Right atrium auricular region (tissue), 2 donors: ENCODE measurements around the gene DDAH1. TPM values are rescaled to one million over a fixed set of nuclear protein-coding genes. Genes with fewer than 3 reads are reported as not detected.
A peak's percentile ranks its signal among the peaks of the same experiment; 100 is the strongest.

Experiments used
- DNase-seq: peaks from one replicate; pipeline ENCODE4 v3.0.0-alpha.2; 2019; ENCODE audit warnings: low spot score
- H3K27ac ChIP-seq, 2 donors: fragments of 200-600 bp; sonication (generic); 1 replicate in 1 of 2; 2 replicates in 1 of 2; pipeline ENCODE4 v1.5.1; 2016 to 2019
- H3K27me3 ChIP-seq, 2 donors: fragments of 200-600 bp; sonication (generic); one replicate each; pipeline versions ENCODE4 v1.5.1 to v1.6.0; 2017 to 2019
- H3K36me3 ChIP-seq: fragments of 200-600 bp; sonication (generic); one replicate; pipeline ENCODE4 v1.5.1; 2016
- H3K4me1 ChIP-seq, 2 donors: fragments of 200-600 bp; sonication (generic); one replicate each; pipeline versions ENCODE4 v1.5.1 to v1.6.0; 2017 to 2019
- H3K4me3 ChIP-seq, 2 donors: fragments of 200-600 bp; sonication (generic); 1 replicate in 1 of 2; 2 replicates in 1 of 2; pipeline ENCODE4 v1.5.1; 2017 to 2019; ENCODE audit warnings: mild to moderate bottlenecking in 1 of 2, moderate library complexity in 1 of 2
- H3K9me3 ChIP-seq, 2 donors: fragments of 200-600 bp; sonication (generic); one replicate each; pipeline ENCODE4 v1.5.1; 2019
- total RNA-seq, 2 donors: library from RNA; depleted of rRNA; stranded (reverse); fragments of >200 nt; gene quantifications; one replicate each; pipeline ENCODE4 v1.1.0, GENCODE V29; 2016
- TF ChIP-seq, protein P1 (sequence below), 2 donors: fragments of 200-600 bp; sonication (generic); IDR thresholded peaks; one replicate each; pipeline ENCODE4 v1.5.1; 2019; ENCODE audit warnings: antibody characterized with exemption in 2 of 2

Gene DDAH1
- total RNA-seq, 2 donors from 2014 or later: 10.8 to 18.3 TPM

GRCh38 chr1:85407746-85408377, 57.1 kb downstream of the DDAH1 start:
- peaks cover 0 to 26% of the 10 kb centered on the region in 2 donors for H3K4me1 ChIP-seq
- no peak overlapping the region for H3K4me3 ChIP-seq
- H3K27ac ChIP-seq: peak overlapping the region; percentile 32 to 49
- H3K27me3 ChIP-seq: no peaks in the 10 kb centered on the region
- H3K9me3 ChIP-seq: no peaks in the 10 kb centered on the region
- no peak for DNase-seq
- TF ChIP-seq, protein P1, sequence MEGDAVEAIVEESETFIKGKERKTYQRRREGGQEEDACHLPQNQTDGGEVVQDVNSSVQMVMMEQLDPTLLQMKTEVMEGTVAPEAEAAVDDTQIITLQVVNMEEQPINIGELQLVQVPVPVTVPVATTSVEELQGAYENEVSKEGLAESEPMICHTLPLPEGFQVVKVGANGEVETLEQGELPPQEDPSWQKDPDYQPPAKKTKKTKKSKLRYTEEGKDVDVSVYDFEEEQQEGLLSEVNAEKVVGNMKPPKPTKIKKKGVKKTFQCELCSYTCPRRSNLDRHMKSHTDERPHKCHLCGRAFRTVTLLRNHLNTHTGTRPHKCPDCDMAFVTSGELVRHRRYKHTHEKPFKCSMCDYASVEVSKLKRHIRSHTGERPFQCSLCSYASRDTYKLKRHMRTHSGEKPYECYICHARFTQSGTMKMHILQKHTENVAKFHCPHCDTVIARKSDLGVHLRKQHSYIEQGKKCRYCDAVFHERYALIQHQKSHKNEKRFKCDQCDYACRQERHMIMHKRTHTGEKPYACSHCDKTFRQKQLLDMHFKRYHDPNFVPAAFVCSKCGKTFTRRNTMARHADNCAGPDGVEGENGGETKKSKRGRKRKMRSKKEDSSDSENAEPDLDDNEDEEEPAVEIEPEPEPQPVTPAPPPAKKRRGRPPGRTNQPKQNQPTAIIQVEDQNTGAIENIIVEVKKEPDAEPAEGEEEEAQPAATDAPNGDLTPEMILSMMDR (IDR thresholded peaks at IDR 0.05): no peak
- H3K36me3 ChIP-seq: no peaks in the 10 kb centered on the region

- H3K4me3 ChIP-seq: no peak overlapping the region
- no peak for DNase-seq
- peaks cover 0 to 26% of the 10 kb centered on the region in 2 donors for H3K4me1 ChIP-seq
- no peaks in the 10 kb centered on the region for H3K27me3 ChIP-seq
- H3K36me3 ChIP-seq: no peaks in the 10 kb centered on the region
- H3K27ac ChIP-seq: peak overlapping the region; percentile 32 to 49
- TF ChIP-seq, protein P1 (IDR thresholded peaks at IDR 0.05): no peak
- no peaks in the 10 kb centered on the region for H3K9me3 ChIP-seq
These were observed 57.9 kb downstream of the DDAH1 start for GRCh38 chr1:85406887-85407533.

DNA sequence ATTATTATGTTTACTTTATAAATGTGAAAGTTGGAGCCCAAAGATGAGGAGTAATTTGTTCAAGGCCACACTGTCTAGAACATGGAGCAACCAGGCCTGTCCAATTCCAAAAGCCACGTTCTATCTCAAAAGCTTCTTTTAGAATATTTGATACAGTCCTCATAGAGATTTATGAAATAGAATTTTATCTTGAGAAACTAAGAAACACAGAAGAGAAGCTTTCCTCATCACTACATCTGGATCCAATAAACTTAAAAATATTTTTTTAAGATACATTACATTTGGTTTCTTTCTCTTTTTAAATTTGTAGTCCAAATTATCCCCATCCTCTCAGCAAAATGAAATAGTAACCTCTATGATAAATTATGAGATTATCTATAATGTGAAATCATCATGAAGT, 58.9 kb downstream of the DDAH1 start:
- peaks cover 0 to 26% of the 10 kb centered on the region in 2 donors for H3K4me1 ChIP-seq
- peak overlapping the region in 1 of 2 donors; percentile 47 for H3K27ac ChIP-seq
- no peaks in the 10 kb centered on the region for H3K9me3 ChIP-seq
- H3K36me3 ChIP-seq: no peaks in the 10 kb centered on the region
- H3K27me3 ChIP-seq: no peaks in the 10 kb centered on the region
- H3K4me3 ChIP-seq: no peak overlapping the region
- no peak for DNase-seq
- TF ChIP-seq, protein P1 (IDR thresholded peaks at IDR 0.05): no peak

DNA sequence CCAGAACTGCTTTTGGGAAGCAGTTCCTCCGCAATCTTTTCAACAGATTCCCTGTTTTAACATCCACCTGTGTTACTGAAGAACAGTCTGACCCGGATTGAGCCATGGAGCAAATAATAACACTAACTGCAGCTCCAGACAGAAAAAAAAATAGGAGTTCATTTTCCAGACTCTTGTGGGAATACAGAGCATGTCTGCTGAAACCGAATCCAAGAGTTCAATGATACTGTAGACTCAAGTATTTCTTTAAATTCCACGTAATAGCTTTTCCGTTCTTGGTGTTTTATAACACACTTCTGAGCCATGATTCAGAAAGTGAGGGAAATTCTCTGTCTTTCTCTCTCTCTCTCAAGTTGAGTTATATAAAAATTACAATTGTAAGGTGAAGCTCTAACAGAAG, 60.6 kb downstream of the DDAH1 start:
- H3K27ac ChIP-seq: peak overlapping the region; percentile 13 to 47

GRCh38 chr1:85398391-85399064, 66.4 kb downstream of the DDAH1 start:
- Histone ChIP-seq H3K4me3 (no peak overlapping the region), H3K27ac (peak overlapping the region in 1 of 2 donors; percentile 24), H3K9me3 (no peaks in the 10 kb centered on the region), H3K27me3 (no peaks in the 10 kb centered on the region), H3K4me1 (peaks cover 0 to 4% of the 10 kb centered on the region in 2 donors), H3K36me3 (no peaks in the 10 kb centered on the region)
- TF ChIP-seq, protein P1 (IDR thresholded peaks at IDR 0.05): peak; percentile 23 to 61
- no peak for DNase-seq

More for the DNA sequence above, 60.6 kb downstream of the DDAH1 start:
- no peak overlapping the region for H3K4me3 ChIP-seq
- H3K4me1 ChIP-seq: peaks cover 0 to 30% of the 10 kb centered on the region in 2 donors
- H3K27me3 ChIP-seq: no peaks in the 10 kb centered on the region
- TF ChIP-seq, protein P1 (IDR thresholded peaks at IDR 0.05): no peak
- DNase-seq: no peak
- H3K36me3 ChIP-seq: no peaks in the 10 kb centered on the region
- no peaks in the 10 kb centered on the region for H3K9me3 ChIP-seq
